GM12864 (cell line): ENCODE data around the gene RNF144B.

ENCODE experiments used
- DNase-seq: peaks from one replicate; pipeline ENCODE4 v3.0.0-alpha.2; 2011; ENCODE audit warnings: low read depth
- H3K4me3 ChIP-seq: 2 replicates; pipeline ENCODE4 v1.5.1; 2011; ENCODE audit warnings: mild to moderate bottlenecking, low read depth, low read length, control low read depth
- TF ChIP-seq, protein P1 (sequence below): IDR thresholded peaks from 2 replicates; pipeline ENCODE4 v1.5.1; 2011; ENCODE audit warnings: low read depth, mild to moderate bottlenecking, moderate library complexity, low read length, control low read depth, inconsistent platforms; ENCODE audit errors: missing control alignments

RNF144B gene

DNA sequence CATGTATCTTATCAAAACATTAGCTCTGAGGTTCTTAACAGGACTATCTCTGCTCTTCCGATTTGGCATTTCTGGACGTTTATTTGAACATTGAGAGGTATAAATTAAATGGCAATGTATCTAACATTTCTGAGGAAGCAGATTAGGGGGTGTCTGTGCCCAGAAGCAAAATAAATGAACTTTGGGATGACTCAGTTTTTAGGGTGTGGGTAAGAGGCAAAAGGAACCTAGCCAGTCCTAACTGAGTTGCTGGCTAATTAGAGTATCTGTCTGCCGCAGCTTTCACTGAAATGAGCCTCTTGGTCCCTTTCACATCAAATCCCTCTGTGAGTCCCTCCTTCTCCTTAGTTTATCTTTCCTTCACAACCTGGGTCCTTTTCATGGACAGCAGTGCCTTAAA lies 1.1 kb downstream of the RNF144B start:
- TF ChIP-seq, protein P1, sequence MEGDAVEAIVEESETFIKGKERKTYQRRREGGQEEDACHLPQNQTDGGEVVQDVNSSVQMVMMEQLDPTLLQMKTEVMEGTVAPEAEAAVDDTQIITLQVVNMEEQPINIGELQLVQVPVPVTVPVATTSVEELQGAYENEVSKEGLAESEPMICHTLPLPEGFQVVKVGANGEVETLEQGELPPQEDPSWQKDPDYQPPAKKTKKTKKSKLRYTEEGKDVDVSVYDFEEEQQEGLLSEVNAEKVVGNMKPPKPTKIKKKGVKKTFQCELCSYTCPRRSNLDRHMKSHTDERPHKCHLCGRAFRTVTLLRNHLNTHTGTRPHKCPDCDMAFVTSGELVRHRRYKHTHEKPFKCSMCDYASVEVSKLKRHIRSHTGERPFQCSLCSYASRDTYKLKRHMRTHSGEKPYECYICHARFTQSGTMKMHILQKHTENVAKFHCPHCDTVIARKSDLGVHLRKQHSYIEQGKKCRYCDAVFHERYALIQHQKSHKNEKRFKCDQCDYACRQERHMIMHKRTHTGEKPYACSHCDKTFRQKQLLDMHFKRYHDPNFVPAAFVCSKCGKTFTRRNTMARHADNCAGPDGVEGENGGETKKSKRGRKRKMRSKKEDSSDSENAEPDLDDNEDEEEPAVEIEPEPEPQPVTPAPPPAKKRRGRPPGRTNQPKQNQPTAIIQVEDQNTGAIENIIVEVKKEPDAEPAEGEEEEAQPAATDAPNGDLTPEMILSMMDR = no peak
- no peak for DNase-seq
- no peak overlapping the region for H3K4me3 ChIP-seq

DNA sequence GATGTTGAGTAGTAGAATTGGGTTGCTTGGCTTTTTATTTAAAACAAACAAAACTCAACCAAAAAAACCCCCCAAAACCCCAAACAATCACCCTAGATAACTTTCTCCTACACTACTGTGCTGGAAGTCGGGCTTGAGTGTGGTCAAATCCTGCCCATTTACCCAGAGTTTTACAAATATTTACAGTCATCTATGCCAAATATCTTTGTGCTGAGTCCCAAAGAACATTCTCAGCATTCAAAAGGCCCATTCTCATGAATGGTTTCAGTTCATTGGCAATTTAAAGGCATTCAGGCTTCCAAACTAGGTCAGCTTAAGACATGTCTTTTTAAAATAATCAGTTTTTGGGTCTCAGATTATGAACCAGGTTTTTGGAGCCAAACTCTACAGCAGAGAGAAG lies 1.8 kb downstream of the RNF144B start:
- TF ChIP-seq, protein P1 = no peak
- no peak for DNase-seq
- no peak overlapping the region for H3K4me3 ChIP-seq

DNA sequence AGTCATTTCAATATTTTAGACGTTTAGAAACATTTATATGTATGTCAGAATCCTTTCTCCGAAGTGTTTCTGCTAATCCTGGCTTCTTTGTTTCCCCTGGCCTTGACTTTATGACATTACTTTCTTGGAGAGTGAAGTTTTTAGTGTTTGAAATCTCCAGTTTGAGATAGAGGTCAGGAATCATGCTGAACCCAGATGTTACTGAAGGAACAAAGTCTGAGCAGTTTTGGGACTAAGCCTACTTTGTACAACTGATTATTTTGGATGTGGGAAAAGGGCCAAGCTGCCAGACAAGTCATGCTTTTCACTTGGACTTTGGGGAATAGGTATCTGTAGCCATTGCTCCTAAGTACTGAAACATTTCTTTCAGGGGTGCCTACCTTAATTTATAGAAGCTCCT lies 2.3 kb downstream of the RNF144B start:
- no peak overlapping the region for H3K4me3 ChIP-seq
- DNase-seq = no peak
- TF ChIP-seq, protein P1 = no peak

DNA sequence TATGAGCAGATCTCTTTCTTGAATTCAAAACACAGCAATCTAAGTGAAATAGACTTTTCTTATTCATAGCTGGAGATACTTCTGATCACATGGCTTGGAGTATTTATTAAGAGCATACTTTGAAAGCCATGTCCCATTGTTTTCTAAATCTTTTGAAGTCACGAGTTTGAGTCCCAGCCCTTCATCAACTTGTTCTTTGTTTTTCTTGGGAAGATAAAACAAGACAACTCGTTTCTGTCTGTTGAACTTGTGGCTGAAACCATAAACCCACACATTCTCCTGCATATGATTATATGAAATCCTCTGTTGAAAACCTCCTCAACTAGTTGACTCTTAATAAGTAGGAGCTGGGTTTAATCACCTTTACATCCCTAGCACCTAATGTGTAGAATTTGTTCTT lies 3.3 kb downstream of the RNF144B start:
- no peak for DNase-seq
- TF ChIP-seq, protein P1 = no peak
- no peak overlapping the region for H3K4me3 ChIP-seq

DNA sequence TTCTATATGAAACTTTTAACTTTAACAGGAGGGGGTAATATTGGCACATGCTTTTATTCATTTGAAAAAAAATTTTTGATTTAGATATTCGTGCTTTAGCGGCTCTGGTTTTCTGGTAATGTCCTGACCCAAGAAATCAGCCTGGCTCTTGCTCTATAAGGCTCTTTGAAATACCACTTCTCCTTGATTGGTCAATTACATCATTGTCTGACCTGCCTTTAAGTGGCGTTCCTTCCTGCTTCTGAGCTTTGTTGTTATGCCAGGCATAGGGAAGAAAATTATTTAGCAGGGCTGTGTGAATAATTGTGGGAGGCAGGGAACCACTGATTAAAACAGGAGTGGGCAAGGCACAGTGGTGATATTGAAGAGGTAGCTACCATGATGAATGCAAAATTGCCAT lies 3.9 kb downstream of the RNF144B start:
- no peak for DNase-seq
- TF ChIP-seq, protein P1 = no peak
- H3K4me3 ChIP-seq = no peak overlapping the region

DNA sequence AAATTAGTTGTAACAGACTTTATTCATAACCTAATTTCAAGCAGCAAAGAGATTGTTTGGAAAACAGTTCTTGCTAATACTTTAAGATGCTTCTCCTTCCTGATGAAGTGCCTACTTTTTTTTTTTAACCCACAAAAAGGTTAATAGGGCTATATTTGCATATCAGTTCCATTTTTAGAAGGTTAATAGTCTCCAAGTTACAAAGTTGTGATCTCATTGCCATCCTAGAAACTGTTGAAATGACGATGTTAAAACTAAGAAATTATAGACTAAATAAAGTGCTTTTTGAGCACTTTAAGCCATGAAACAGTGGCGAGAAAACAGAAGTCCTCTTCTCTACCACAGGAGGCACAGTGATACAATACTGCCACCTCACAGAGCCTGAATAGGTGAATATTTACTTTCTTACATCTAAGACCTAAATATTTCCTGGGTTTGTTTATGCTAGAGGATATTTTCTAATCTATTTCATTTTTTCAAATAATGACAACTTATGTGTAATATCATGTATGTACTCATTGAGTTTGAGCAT lies 5.3 kb downstream of the RNF144B start:
- TF ChIP-seq, protein P1 = no peak

DNA sequence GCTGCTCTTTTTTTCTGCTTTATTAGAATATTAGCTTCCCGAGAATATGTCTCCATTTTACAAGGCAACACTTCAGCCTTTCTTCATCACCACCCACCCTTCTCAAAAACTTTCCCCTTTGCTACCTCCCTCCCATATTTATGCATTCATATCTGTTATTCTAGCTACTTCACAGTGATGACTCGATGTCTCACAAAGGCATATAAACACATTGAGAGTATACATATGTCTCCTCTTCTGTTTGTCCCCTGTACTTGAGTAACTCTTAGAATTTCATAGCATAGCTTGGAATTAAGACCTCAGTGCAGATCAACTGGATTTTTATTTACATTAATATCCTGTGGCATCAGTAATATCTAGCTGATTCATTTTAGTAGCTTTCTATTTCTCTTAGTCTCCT lies 6.5 kb downstream of the RNF144B start:
- H3K4me3 ChIP-seq = no peak overlapping the region
- TF ChIP-seq, protein P1 = no peak
- no peak for DNase-seq

More for the DNA sequence above, 5.3 kb downstream of the RNF144B start:
- DNase-seq = no peak
- H3K4me3 ChIP-seq = no peak overlapping the region
